ENCODE measurements around the gene ZNF532. TPM values are rescaled to one million over a fixed set of nuclear protein-coding genes. Genes with fewer than 3 reads are reported as not detected.

ZNF532 gene
- total RNA-seq, 1 experiment from 2014 or later = 49.8 TPM

DNA sequence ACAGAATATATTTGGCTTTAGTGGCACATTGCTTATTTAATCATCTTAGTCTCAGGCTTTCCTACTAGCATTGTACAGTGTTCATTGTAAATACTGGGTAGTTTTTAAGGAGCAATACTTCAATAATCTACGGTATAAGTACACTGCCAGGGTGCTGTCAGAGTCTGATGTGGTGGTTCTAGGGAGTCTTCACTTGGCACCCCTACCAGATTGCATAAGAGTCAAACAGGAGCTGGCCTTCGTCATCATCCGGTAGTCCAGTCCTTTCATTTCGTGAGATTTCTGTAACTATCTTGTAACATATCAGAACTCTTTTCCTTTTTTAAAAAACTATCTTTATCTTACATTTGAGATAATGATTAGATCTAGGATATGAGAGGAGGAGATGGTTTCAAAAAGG lies 91.1 kb downstream of the ZNF532 start:
- no peaks in the 10 kb centered on the region for H3K4me1 ChIP-seq (ENCODE audit: control insufficient read depth, insufficient read depth, low read length)
- CTCF ChIA-PET = no interaction called here
- TF ChIP-seq POLR2AphosphoS5 (IDR thresholded peaks at IDR 0.05; ENCODE audit: low read depth, low read length) (no peak), CTCF (IDR thresholded peaks at IDR 0.05) (no peak), SIN3A (IDR thresholded peaks at IDR 0.05; ENCODE audit: borderline replicate concordance, insufficient read depth, low read depth, low read length) (no peak), TCF7L2 (IDR thresholded peaks at IDR 0.05; ENCODE audit: low read depth, low read length) (no peak), REST (IDR thresholded peaks at IDR 0.05; ENCODE audit: insufficient read depth in 1 of 2, low read depth in 2 of 2, low read length in 1 of 2) (no peak)
- H3K4me3 ChIP-seq (ENCODE audit: low read depth in 2 of 2, low read length in 2 of 2) = no peak overlapping the region
- no peaks in the 10 kb centered on the region for H3K9me3 ChIP-seq (ENCODE audit: control insufficient read depth, insufficient read depth, low read depth, low read length)
- ATAC-seq (no peak), DNase-seq (ENCODE audit: low read depth, low spot score) (no peak)
- H3K36me3 ChIP-seq (ENCODE audit: control insufficient read depth, insufficient read depth, low read length) = no peaks in the 10 kb centered on the region; the same call in 1 of the 2 replicates
- POLR2A ChIA-PET = no interaction called here
- BruUV-seq (replicated peaks) = no TSS peak
- in situ Hi-C loops (cut with HindIII; ENCODE audit: low pct_unique_long_range_greater_than_20kb, low sequenced_read_pairs) = no loop called here
- no peaks in the 10 kb centered on the region for H3K27me3 ChIP-seq (ENCODE audit: control insufficient read depth, insufficient read depth, low read length)
- intact Hi-C loops (cut with micrococcal nuclease; ENCODE audit: unreplicated experiment) = no loop called here
- no peak overlapping the region for H3K27ac ChIP-seq (ENCODE audit: low read length)

DNA sequence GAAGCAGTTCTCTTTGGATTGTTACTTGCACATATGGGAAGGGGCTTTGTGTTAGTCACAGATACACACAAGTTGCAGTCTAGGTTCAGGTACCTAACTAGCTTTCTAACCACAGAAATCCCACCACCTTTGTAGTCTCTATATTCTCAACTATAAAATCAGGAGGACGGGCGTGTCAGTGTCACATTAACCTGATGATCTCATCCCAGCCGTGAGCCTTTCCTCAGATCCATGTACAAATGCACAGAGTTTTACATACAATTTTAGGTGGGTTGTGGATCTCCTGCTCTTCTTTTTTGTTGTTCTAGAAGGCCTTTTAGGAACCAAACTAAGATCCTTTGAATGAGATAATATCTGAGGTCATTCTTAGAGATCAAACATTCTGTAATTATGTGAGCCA lies 94.0 kb downstream of the ZNF532 start:
- DNase-seq (ENCODE audit: low read depth, low spot score) (no peak), ATAC-seq (no peak)
- no peaks in the 10 kb centered on the region; the same call in 1 of the 2 replicates for H3K36me3 ChIP-seq (ENCODE audit: control insufficient read depth, insufficient read depth, low read length)
- no peak overlapping the region for H3K4me3 ChIP-seq (ENCODE audit: low read depth in 2 of 2, low read length in 2 of 2)
- no peak overlapping the region; the same call in 1 of the 2 replicates for H3K27ac ChIP-seq (ENCODE audit: low read length)
- in situ Hi-C loops (cut with HindIII; ENCODE audit: low pct_unique_long_range_greater_than_20kb, low sequenced_read_pairs) = no loop called here
- ChIA-PET CTCF (interaction anchor here (0.5 kb wide), 1 partner anchor 141 kb away, joined by 5 read pairs; no protein-coding TSS in a partner anchor), POLR2A (no interaction called here)
- intact Hi-C loops (cut with micrococcal nuclease; ENCODE audit: unreplicated experiment) = no loop called here
- no peaks in the 10 kb centered on the region for H3K4me1 ChIP-seq (ENCODE audit: control insufficient read depth, insufficient read depth, low read length)
- TF ChIP-seq SIN3A (IDR thresholded peaks at IDR 0.05; ENCODE audit: borderline replicate concordance, insufficient read depth, low read depth, low read length) (no peak), REST (IDR thresholded peaks at IDR 0.05; ENCODE audit: insufficient read depth in 1 of 2, low read depth in 2 of 2, low read length in 1 of 2) (no peak), TCF7L2 (IDR thresholded peaks at IDR 0.05; ENCODE audit: low read depth, low read length) (no peak), CTCF (IDR thresholded peaks at IDR 0.05) (no peak), POLR2AphosphoS5 (IDR thresholded peaks at IDR 0.05; ENCODE audit: low read depth, low read length) (no peak)
- no peaks in the 10 kb centered on the region for H3K9me3 ChIP-seq (ENCODE audit: control insufficient read depth, insufficient read depth, low read depth, low read length)
- no peaks in the 10 kb centered on the region for H3K27me3 ChIP-seq (ENCODE audit: control insufficient read depth, insufficient read depth, low read length)
- no TSS peak for BruUV-seq (replicated peaks)
